Measurements from ENCODE around the gene SRRM4.
"Not testable (repeated sequence)": the region's sequence is repeated elsewhere in the genome, so short reads cannot be mapped to it uniquely, and the experiment has no call there.

SRRM4 gene

GRCh38 chr12:119011231-119011630 lies 29.9 kb downstream of the SRRM4 start:
- DNase-seq: no peak

GRCh38 chr12:119012179-119012578 lies 30.8 kb downstream of the SRRM4 start:
- no peak for DNase-seq

- no peak for DNase-seq
These were observed 31.7 kb downstream of the SRRM4 start for GRCh38 chr12:119013023-119013422.

GRCh38 chr12:119014368-119014767 lies 33.0 kb downstream of the SRRM4 start:
- no peak for DNase-seq

GRCh38 chr12:119016715-119017114 lies 35.4 kb downstream of the SRRM4 start:
- no peak for DNase-seq

- DNase-seq: no peak
These were observed 37.8 kb downstream of the SRRM4 start for GRCh38 chr12:119019166-119019565.

- DNase-seq: no peak
These were observed 39.3 kb downstream of the SRRM4 start for GRCh38 chr12:119020406-119021360.

- DNase-seq: no peak
These were observed 43.0 kb downstream of the SRRM4 start for GRCh38 chr12:119024356-119024755.

GRCh38 chr12:119025786-119026185 lies 44.4 kb downstream of the SRRM4 start:
- no peak for DNase-seq

GRCh38 chr12:119033332-119033731 lies 52.0 kb downstream of the SRRM4 start:
- not testable (repeated sequence) for DNase-seq

- no peak for DNase-seq
These were observed 55.8 kb downstream of the SRRM4 start for GRCh38 chr12:119036878-119037825.

- DNase-seq: no peak
These were observed 62.8 kb downstream of the SRRM4 start for GRCh38 chr12:119044094-119044493.

GRCh38 chr12:119047641-119048040 lies 66.3 kb downstream of the SRRM4 start:
- DNase-seq: no peak

GRCh38 chr12:119050663-119051062 lies 69.3 kb downstream of the SRRM4 start:
- no peak for DNase-seq

- no peak for DNase-seq
These were observed 70.1 kb downstream of the SRRM4 start for GRCh38 chr12:119051474-119051873.

- DNase-seq: no peak
These were observed 70.7 kb downstream of the SRRM4 start for GRCh38 chr12:119052001-119052400.

- DNase-seq: no peak
These were observed 74.6 kb downstream of the SRRM4 start for GRCh38 chr12:119055977-119056376.

GRCh38 chr12:119060847-119061796 lies 79.8 kb downstream of the SRRM4 start:
- no peak for DNase-seq

GRCh38 chr12:119068129-119068856 lies 87.0 kb downstream of the SRRM4 start:
- no peak for DNase-seq

- DNase-seq: no peak
These were observed 87.9 kb downstream of the SRRM4 start for GRCh38 chr12:119069147-119069642.

- DNase-seq: no peak
These were observed 89.8 kb downstream of the SRRM4 start for GRCh38 chr12:119071176-119071575.
